COLO829 (cell line): Measurements from ENCODE around the gene IL22RA2.

ENCODE experiments used
- DNase-seq: peaks from one replicate; pipeline ENCODE4 v3.0.0; 2012; ENCODE audit warnings: low spot score

Gene IL22RA2

DNA sequence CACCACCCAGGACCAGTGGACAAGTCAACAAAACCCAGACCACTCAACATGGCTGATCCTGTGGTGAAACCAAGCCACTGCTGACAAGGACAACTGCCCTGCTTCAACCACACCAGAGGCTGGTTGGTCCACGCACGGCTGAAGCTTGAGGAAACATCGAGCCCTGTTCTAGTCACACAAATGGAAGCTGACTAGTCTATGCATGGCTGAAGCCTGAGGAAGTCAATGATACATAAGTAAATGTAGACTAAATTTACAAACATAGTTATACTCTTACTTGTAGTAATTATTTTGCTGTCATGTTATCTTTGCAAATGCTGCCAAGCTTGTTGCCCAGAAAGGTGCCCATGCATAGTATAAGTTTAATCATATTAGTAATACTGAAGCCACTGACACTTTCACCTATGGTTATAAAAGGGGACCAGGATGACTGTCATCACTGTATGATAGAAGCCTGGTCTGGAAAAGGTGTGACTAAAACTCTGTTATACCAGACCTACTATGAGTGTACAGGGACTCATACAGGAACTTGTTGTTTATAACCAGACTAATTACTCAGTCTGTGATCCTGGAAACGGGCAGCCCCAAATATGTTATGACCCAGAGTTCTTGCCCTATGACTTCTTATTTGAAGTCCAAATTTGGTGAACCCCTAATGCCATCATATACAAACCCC, 5.6 kb downstream of the IL22RA2 start:
- DNase-seq = no peak

DNA sequence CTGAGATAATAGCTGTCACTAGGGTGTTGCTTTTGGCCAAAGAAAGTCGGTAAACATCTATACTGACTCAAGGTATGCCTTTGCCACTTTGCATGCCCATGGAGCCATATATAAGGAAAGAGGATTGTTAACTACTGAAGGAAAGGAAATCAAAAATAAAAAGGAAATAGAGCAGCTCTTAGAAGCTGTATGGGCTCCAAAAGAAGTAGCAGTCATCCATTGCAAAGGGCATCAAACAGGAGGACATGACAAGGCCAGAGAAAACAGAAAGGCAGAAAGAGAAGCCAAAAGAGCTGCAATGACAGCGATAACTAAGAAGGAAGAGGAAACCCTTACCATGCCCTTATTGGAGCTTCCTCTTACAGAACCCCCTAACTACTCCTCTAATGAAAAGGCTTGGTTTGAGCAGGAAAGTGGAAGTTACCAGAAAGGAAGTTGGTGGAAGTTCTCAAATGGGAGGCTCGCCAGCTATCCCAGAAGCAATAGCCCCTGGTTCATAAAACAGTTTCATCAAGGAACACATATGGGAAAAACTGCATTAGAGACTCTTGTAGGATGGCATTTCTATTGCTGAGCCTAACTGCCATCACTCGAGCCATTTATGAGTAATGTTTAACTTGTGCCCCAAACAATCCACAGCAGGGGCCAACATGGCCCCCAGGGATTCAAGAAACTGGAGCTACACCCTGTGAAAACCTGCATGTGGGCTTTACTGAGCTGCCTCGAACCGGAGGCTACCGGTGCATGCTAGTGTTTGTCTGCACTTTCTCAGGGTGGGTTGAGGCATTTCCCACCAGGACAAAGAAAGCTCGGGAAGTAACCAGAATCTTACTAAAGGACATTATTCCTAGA, 7.0 kb downstream of the IL22RA2 start:
- DNase-seq = no peak

GRCh38 chr6:137165375-137166246, 7.8 kb downstream of the IL22RA2 start:
- peak; percentile 56 for DNase-seq

- DNase-seq = no peak
Measured at GRCh38 chr6:137163732-137164318, 9.6 kb downstream of the IL22RA2 start.

GRCh38 chr6:137162692-137163306, 10.6 kb downstream of the IL22RA2 start:
- no peak for DNase-seq

GRCh38 chr6:137161949-137162348, 11.5 kb downstream of the IL22RA2 start:
- no peak for DNase-seq

DNA sequence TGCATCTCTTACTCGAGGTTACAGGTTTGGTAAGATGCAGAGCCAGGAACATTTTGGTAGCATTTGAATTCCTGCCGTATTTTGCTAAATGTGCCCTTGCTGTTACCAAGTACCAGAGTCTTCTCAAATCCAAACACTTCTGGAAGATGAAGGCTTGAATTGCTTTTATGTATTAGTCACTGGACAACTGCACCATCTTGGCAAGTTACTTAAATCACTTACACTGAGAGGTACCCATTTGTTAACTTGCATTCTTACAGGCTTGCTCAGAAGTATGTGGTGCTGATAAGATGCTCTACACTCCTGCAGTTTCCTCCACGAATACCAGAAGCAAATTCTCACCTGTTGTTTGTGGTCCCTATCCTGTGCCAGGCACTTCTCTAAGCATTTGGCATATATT, 12.7 kb downstream of the IL22RA2 start:
- DNase-seq = no peak

DNA sequence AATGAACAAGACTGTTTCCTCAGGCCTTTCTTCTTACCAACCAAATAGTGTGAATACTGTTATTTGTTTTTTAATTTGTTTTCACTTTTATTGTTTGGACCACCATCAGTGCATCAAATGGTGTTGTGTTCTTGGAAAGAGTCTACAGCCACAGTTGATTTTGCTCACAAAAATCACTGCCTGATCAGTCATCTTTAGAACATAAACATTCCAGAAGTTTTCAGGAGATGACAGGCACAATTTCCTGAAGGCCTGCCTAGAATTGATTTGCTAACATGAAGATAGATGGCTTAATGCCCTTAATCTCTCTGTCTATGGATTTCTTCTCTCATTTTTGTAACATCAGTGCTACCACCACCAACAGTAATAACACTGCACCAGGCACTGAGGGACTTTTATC, 13.5 kb downstream of the IL22RA2 start:
- DNase-seq = no peak

DNA sequence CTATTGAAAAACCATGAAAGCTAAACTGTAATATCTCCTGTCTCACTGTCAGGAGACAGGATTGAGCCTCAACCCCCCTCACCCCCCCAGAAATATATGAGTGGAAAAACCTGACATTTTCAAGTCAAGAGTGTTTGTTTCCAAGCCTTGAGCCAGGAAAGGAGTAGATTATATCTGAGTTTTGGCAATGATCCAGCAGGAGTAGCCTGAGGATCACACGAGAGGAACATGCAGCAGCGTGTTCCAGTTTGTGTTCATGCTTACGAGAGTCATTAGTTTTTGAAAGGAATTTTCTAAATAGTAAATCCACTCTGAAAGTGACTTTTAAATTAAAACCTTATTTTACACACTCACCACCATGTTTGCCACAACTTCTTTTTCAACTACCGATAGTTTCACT, 15.8 kb downstream of the IL22RA2 start:
- DNase-seq = no peak

DNA sequence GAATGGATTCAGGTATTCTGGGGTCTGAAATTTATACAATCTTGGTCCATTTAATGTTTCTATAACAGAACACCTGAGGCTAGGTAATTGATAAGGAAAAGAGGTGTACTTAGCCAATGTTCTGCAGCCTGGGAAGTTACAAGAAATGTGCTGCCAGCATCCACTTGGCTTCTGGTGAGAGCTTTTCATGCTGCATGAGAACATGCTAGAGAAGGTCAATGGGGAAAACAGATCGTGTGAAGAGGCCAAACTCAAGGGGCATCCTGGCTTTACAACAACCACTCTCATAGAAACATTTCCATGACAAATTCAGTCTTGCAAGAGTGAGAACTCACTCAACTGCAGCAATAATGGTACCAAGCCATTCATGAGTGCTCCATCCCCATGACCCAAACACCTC, 16.8 kb downstream of the IL22RA2 start:
- DNase-seq = no peak

- no peak for DNase-seq
Measured at GRCh38 chr6:137155830-137156229, 17.6 kb downstream of the IL22RA2 start.

GRCh38 chr6:137150072-137150471, 23.4 kb downstream of the IL22RA2 start:
- no peak for DNase-seq

DNA sequence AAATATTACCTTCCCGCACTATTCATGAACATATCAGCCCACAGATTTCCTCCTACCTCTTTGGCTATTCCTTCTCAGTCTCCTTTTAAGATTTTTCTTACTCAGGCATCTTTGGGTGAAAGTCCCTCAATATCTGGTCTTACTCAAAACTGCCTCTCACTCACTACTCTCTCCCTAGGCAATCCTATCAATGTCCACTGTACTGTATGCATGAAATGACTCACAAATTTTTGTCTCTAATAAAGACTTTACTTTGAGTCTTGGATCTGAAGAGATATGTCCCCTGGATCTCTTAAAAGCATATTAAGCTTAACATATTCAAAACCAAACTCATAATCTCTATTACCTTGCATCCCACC, 24.4 kb downstream of the IL22RA2 start:
- DNase-seq = no peak

- no peak for DNase-seq
Measured at GRCh38 chr6:137148306-137149034, 25.0 kb downstream of the IL22RA2 start.

- no peak for DNase-seq
Measured at GRCh38 chr6:137147195-137147594, 26.2 kb downstream of the IL22RA2 start.

GRCh38 chr6:137146206-137146605, 27.2 kb downstream of the IL22RA2 start:
- no peak for DNase-seq

- DNase-seq = no peak
Measured at GRCh38 chr6:137145421-137145820, 28.0 kb downstream of the IL22RA2 start.

DNA sequence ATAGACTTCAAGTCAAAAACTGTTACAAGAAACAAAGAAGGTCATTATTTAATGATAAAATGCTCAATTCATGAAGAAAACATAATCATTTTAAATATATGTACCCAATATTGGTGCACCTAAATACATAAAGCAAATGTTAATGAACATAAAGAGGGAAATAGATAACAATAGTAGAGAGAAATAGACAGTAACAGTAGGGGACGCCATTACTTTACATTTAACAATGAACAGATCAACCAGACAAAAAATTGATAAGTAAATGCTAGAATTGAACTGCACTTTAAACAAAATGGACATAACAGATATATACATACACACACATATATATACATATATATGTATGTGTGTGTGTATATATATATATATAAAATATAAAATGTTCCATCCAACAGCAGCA, 37.4 kb downstream of the IL22RA2 start:
- DNase-seq = no peak

- no peak for DNase-seq
Measured at GRCh38 chr6:137134483-137134882, 39.0 kb downstream of the IL22RA2 start.

GRCh38 chr6:137133122-137133521, 40.3 kb downstream of the IL22RA2 start:
- DNase-seq = no peak

DNA sequence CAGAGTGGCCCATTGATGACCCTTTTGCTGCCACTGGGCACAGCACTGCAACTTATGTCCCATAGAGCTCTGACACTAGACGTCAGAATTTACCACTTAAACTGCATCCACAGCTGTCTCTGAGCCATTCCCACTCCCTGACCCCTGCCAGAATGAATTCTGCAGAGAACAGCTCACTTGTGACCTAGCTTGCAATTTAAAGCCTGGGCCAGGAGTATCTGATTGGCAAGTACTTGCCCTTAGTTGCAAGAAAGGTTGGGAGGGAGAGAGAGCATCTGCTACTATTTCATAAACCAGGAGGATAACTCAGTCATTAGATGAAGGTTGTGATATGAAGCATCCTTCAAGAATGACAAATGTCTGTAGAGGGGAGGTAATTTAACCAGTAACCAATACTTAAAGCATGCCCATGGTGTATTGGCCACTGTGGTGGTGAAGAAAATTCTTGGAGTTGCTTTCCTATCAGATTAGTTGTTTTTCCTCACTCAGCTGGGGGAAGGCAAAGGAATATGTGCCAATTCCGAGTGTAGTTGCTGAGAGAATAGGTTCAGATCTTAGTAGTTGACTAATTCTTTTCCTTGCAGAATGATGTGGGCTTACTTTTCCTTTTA, 46.5 kb downstream of the IL22RA2 start:
- DNase-seq = no peak
